H1 (cell line): ENCODE data around the gene DYNLL1. TPM values are rescaled to one million over a fixed set of nuclear protein-coding genes. Genes with fewer than 3 reads are reported as not detected.
A peak's percentile ranks its signal among the peaks of the same experiment; 100 is the strongest.

Source experiments
- CTCF ChIA-PET: fragments of 300-600 bp; sonication (Branson Sonifier 250); formaldehyde crosslinking; loops from one replicate; lab custom pipeline; 2021; ENCODE audit not compliant: partially characterized antibody; lab: Charles Lee
- POLR2A ChIA-PET: fragments of 300-600 bp; sonication (Branson Sonifier 250); formaldehyde crosslinking; loops from one replicate; lab custom pipeline; 2021; ENCODE audit warnings: inconsistent platforms; ENCODE audit not compliant: partially characterized antibody; lab: Charles Lee
- DNase-seq, 2 experiments: peaks; one replicate each; pipeline versions ENCODE4 v3.0.0 to v3.0.0-alpha.2; 2010 to 2022; ENCODE audit warnings: low spot score in 2 of 2, low read depth in 1 of 2, mixed read lengths in 1 of 2
- FAIRE-seq: peaks from 2 replicates; lab custom pipeline; 2011; peaks lifted over from hg19 to GRCh38; lab: Jason Lieb, UNC
- H2AFZ ChIP-seq: 2 replicates; pipeline ENCODE4 v1.8.1; 2012; ENCODE audit warnings: low read length, inconsistent platforms
- H2AK5ac ChIP-seq: 2 replicates; pipeline ENCODE4 v1.6.1; 2013; ENCODE audit warnings: low read depth, low read length
- H2BK120ac ChIP-seq: replicated peaks from 2 replicates; pipeline ENCODE3; 2013; ENCODE audit warnings: low read depth, low read length, inconsistent platforms
- H2BK12ac ChIP-seq: 2 replicates; pipeline ENCODE4 v1.6.1; 2013; ENCODE audit warnings: low read depth, low read length
- H2BK15ac ChIP-seq: 2 replicates; pipeline ENCODE4 v1.6.1; 2013; ENCODE audit warnings: low read length
- H2BK20ac ChIP-seq: 2 replicates; pipeline ENCODE4 v1.6.1; 2013; ENCODE audit warnings: low read length
- H2BK5ac ChIP-seq: 2 replicates; pipeline ENCODE4 v1.6.1; 2013; ENCODE audit warnings: low read depth, low read length
- H3K14ac ChIP-seq: 2 replicates; pipeline ENCODE4 v1.6.1; 2013; ENCODE audit warnings: inconsistent platforms; ENCODE audit not compliant: insufficient read length
- H3K18ac ChIP-seq: 2 replicates; pipeline ENCODE4 v1.6.1; 2013; ENCODE audit warnings: low read length; ENCODE audit errors: extremely low read depth
- H3K23ac ChIP-seq: 2 replicates; pipeline ENCODE4 v1.6.1; 2013; ENCODE audit warnings: inconsistent platforms; ENCODE audit not compliant: insufficient read length
- H3K23me2 ChIP-seq: 2 replicates; pipeline ENCODE4 v1.6.1; 2013; ENCODE audit warnings: low read depth, low read length
- H3K27ac ChIP-seq: 2 replicates; pipeline ENCODE4 v1.6.1; 2011; ENCODE audit warnings: low read depth, low read length, inconsistent platforms
- H3K27me3 ChIP-seq, 4 experiments: replicated peaks in 1 of 4; 1 replicate in 1 of 4; 2 replicates in 3 of 4; pipeline versions ENCODE4 v1.6.1 to v1.8.1; 2011 to 2013; ENCODE audit warnings: low read length in 3 of 4, mild to moderate bottlenecking in 3 of 4, inconsistent platforms in 2 of 4, mixed read lengths in 2 of 4, moderate library complexity in 1 of 4; ENCODE audit not compliant: control insufficient read depth in 3 of 4, insufficient read depth in 3 of 4; ENCODE audit errors: extremely low read depth in 1 of 4
- H3K36me3 ChIP-seq, 4 experiments: 2 replicates each; pipeline versions ENCODE4 v1.6.1 to v1.8.1; 2011 to 2013; ENCODE audit warnings: mild to moderate bottlenecking in 4 of 4, low read length in 3 of 4, moderate library complexity in 2 of 4, control low read depth in 1 of 4, inconsistent platforms in 1 of 4; ENCODE audit not compliant: insufficient read depth in 4 of 4, control insufficient read depth in 2 of 4
- H3K4ac ChIP-seq: replicated peaks from 2 replicates; pipeline ENCODE3; 2013; ENCODE audit warnings: low read length, low read depth, mixed read lengths, inconsistent platforms; ENCODE audit not compliant: insufficient read length
- H3K4me1 ChIP-seq, 4 experiments: replicated peaks in 1 of 4; 1 replicate in 1 of 4; 2 replicates in 3 of 4; pipeline versions ENCODE4 v1.6.1 to v1.8.1; 2011 to 2013; ENCODE audit warnings: low read length in 3 of 4, inconsistent platforms in 2 of 4, mixed read lengths in 1 of 4; ENCODE audit not compliant: insufficient read depth in 4 of 4, control insufficient read depth in 3 of 4
- H3K4me2 ChIP-seq, 2 experiments: 2 replicates each; pipeline versions ENCODE4 v1.6.1 to v1.8.1; 2011 to 2013; ENCODE audit warnings: low read depth in 2 of 2, low read length in 2 of 2, control low read depth in 1 of 2, inconsistent platforms in 1 of 2, mild to moderate bottlenecking in 1 of 2; ENCODE audit not compliant: insufficient read depth in 1 of 2
- H3K4me3 ChIP-seq, 4 experiments: fragments of 200-600, 300-600 bp in 1 of 4; sonication (generic), shearing (Covaris generic), sonication (Bioruptor Twin) in 1 of 4; 2 replicates each; pipeline versions ENCODE4 v1.5.1 to v1.8.1; 2011 to 2016; ENCODE audit warnings: low read length in 4 of 4, low read depth in 3 of 4, control low read depth in 2 of 4, inconsistent platforms in 2 of 4, mild to moderate bottlenecking in 2 of 4, mixed read lengths in 1 of 4, moderate library complexity in 1 of 4; ENCODE audit not compliant: insufficient read depth in 2 of 4; ENCODE audit errors: extremely low read depth in 1 of 4
- H3K56ac ChIP-seq: replicated peaks from 2 replicates; pipeline ENCODE3; 2013; ENCODE audit warnings: low read depth, mild to moderate bottlenecking, mixed read lengths, low read length, inconsistent platforms; ENCODE audit not compliant: insufficient read length
- H3K79me1 ChIP-seq: 2 replicates; pipeline ENCODE4 v1.6.1; 2013; ENCODE audit warnings: low read depth, low read length, control low read depth
- H3K79me2 ChIP-seq, 2 experiments: 2 replicates each; pipeline versions ENCODE4 v1.6.1 to v1.8.1; 2012 to 2013; ENCODE audit warnings: low read length in 2 of 2, mild to moderate bottlenecking in 2 of 2, inconsistent platforms in 1 of 2; ENCODE audit not compliant: insufficient read depth in 2 of 2, control insufficient read depth in 1 of 2
- H3K9ac ChIP-seq, 4 experiments: replicated peaks in 1 of 4; 1 replicate in 1 of 4; 2 replicates in 3 of 4; pipeline versions ENCODE4 v1.6.1 to v1.8.1; 2011 to 2013; ENCODE audit warnings: low read depth in 3 of 4, low read length in 3 of 4, control low read depth in 2 of 4, mild to moderate bottlenecking in 2 of 4, moderate library complexity in 2 of 4, inconsistent platforms in 1 of 4; ENCODE audit errors: extremely low read depth in 1 of 4
- H3K9me3 ChIP-seq, 2 experiments: 2 replicates each; pipeline versions ENCODE4 v1.6.1 to v1.8.1; 2012 to 2013; ENCODE audit warnings: mild to moderate bottlenecking in 2 of 2, moderate library complexity in 2 of 2, control low read depth in 1 of 2, inconsistent platforms in 1 of 2, low read depth in 1 of 2, low read length in 1 of 2, mixed read lengths in 1 of 2; ENCODE audit not compliant: insufficient read depth in 2 of 2
- H4K20me1 ChIP-seq, 2 experiments: replicated peaks in 1 of 2; 2 replicates each; pipeline versions ENCODE3 to v1.8.1; 2011 to 2013; ENCODE audit warnings: inconsistent platforms in 2 of 2, low read length in 2 of 2, mild to moderate bottlenecking in 1 of 2; ENCODE audit not compliant: insufficient read depth in 2 of 2, control insufficient read depth in 1 of 2
- H4K5ac ChIP-seq: 2 replicates; pipeline ENCODE4 v1.6.1; 2013; ENCODE audit warnings: low read length, low read depth, mixed read lengths, inconsistent platforms; ENCODE audit not compliant: insufficient read length
- H4K8ac ChIP-seq: 2 replicates; pipeline ENCODE4 v1.8.0; 2013; ENCODE audit warnings: mild to moderate bottlenecking, moderate library complexity, low read length, inconsistent platforms; ENCODE audit not compliant: insufficient read depth; ENCODE audit errors: extremely low read depth
- H4K91ac ChIP-seq: replicated peaks from 2 replicates; pipeline ENCODE3; 2013; ENCODE audit warnings: low read length, mixed read lengths, inconsistent platforms; ENCODE audit not compliant: insufficient read length
- ASH2L ChIP-seq: fragments of 200-600, 300-600 bp; sonication (generic); IDR thresholded peaks from one replicate; pipeline ENCODE4 v1.7.1; 2017; ENCODE audit warnings: low read length
- BACH1 ChIP-seq: IDR thresholded peaks from 2 replicates; pipeline ENCODE4 v1.6.1; 2012; ENCODE audit warnings: low read length, improper control_type of control experiment
- BCL11A ChIP-seq, 2 experiments: IDR thresholded peaks; one replicate each; pipeline ENCODE4 v1.6.1; 2011; ENCODE audit warnings: low read depth in 2 of 2, low read length in 2 of 2, mild to moderate bottlenecking in 2 of 2
- HDAC6 ChIP-seq: IDR thresholded peaks from one replicate; pipeline ENCODE4 v1.7.1; 2012; ENCODE audit warnings: low read depth, mild to moderate bottlenecking, inconsistent platforms, low read length, moderate library complexity
- POLR2A ChIP-seq, 2 experiments: IDR thresholded peaks; 1 replicate in 1 of 2; 2 replicates in 1 of 2; pipeline ENCODE4 v1.6.1; 2011; ENCODE audit warnings: low read depth in 2 of 2, low read length in 2 of 2, mild to moderate bottlenecking in 2 of 2; ENCODE audit errors: control extremely low read depth in 1 of 2
- POLR2AphosphoS5 ChIP-seq: IDR thresholded peaks from 2 replicates; pipeline ENCODE4 v1.6.1; 2011; ENCODE audit warnings: low read depth, low read length
- RAD21 ChIP-seq, 2 experiments: IDR thresholded peaks in 1 of 2; conservative IDR thresholded peaks in 1 of 2; 2 replicates each; pipeline ENCODE4 v1.6.1; 2011; ENCODE audit warnings: low read depth in 2 of 2, low read length in 2 of 2, improper control_type of control experiment in 1 of 2, inconsistent platforms in 1 of 2, mild to moderate bottlenecking in 1 of 2, moderate library complexity in 1 of 2
- SIN3A ChIP-seq, 2 experiments: IDR thresholded peaks in 1 of 2; conservative IDR thresholded peaks in 1 of 2; 2 replicates each; pipeline ENCODE4 v1.6.1; 2011 to 2012; ENCODE audit warnings: low read length in 2 of 2, improper control_type of control experiment in 1 of 2, low read depth in 1 of 2, mild to moderate bottlenecking in 1 of 2
- TBP ChIP-seq: IDR thresholded peaks from 2 replicates; pipeline ENCODE4 v1.6.1; 2011; ENCODE audit warnings: low read depth, low read length, improper control_type of control experiment
- ZNF274 ChIP-seq: IDR thresholded peaks from 2 replicates; pipeline ENCODE4 v1.7.0; 2012; ENCODE audit warnings: low read length, borderline replicate concordance; ENCODE audit errors: extremely low read depth
- WGBS, 2 experiments: shearing (Covaris generic) in 1 of 2; methylation state at CpG; one replicate each; pipeline versions ENCODE4 v1.1.6 to v1.1.7; 2013 to 2015; ENCODE audit warnings: low lambda C conversion rate in 2 of 2, mixed read lengths in 2 of 2, inconsistent platforms in 1 of 2, low coverage in 1 of 2, missing lambda C conversion rate in 1 of 2; ENCODE audit not compliant: insufficient replicate concordance in 2 of 2, insufficient coverage in 1 of 2, insufficient read length in 1 of 2; ENCODE audit errors: extremely low coverage in 1 of 2, missing lambda C conversion rate in 1 of 2; 5-methylcytosine and 5-hydroxymethylcytosine counted together
- polyA plus RNA-seq, 7 experiments: library from polyadenylated mRNA; depleted of rRNA in 3 of 7; stranded (reverse) in 5 of 7; unstranded in 2 of 7; fragments of >200 nt in 5 of 7; fragments of 200-250 nt in 2 of 7; gene quantifications; 1 replicate in 5 of 7; 2 replicates in 1 of 7; 4 replicates in 1 of 7; pipeline versions ENCODE4 v1.2.1 to v1.2.3, GENCODE V29; 2011 to 2013; ENCODE audit warnings: missing spikeins in 2 of 7, mixed read lengths in 2 of 7
- total RNA-seq: library from RNA; stranded (reverse); fragmentation: NEBNext Ultra II Directional; extraction: Animal tissue kit (Norgen Biotek cat#: 25700); gene quantifications from 2 replicates; pipeline ENCODE4 v1.2.1, GENCODE V29; 2021

The DYNLL1 gene
- total and polyA plus RNA-seq, 2 of the 8 experiments (the other 6 are each of a cell fraction or from before 2014, with no cell fraction given): 423 to 488 TPM

DNA sequence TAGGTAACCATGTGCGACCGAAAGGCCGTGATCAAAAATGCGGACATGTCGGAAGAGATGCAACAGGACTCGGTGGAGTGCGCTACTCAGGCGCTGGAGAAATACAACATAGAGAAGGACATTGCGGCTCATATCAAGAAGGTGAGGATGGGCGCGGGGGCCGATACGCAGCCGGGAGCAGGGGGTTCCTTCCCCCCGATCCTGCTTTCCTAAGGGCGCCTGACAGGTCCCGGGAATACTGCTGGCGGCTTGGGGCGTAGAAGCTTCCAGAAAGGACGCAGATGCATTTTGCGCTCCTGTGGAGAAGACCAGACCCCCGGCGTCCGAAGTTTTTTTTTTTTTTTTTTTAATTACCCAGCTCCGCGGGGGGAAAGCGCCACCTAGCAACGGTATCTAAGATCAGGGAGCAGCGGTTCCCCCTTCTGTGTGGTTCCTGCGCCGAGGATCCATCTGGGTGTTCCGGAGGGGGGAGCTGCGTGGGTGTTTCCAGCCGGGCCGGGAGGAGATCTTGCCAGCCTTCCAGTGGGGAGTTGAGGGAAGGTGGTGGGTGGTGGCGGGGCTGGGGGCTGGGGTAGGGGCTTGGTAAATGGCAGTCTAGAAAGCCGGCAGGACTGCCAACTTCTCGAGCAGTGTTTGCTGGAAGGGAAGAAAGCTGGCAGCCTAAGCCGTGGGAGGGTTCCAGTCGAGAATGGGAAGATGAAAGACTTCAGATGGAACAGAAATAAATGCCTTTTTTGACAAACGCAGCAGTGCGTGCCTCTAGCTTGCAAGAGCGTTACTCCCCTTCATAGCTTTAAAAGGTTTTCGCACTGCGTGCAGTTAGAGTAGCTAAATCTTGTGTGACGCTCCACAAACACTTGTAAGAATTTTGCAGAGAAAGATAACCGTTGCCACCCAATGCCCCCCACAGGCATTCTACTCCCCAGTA, 764 bp downstream of the DYNLL1 start:
- Histone ChIP-seq H2AK5ac (no peak overlapping the region), H2BK120ac (no peak overlapping the region), H3K9me3 (no peaks in the 10 kb centered on the region), H3K4me2 (peak overlapping the region; percentile 85 to 86), H3K4ac (no peak overlapping the region), H4K20me1 (peaks cover 12 to 13% of the 10 kb centered on the region in 2 experiments), H2BK5ac (peak overlapping the region; percentile 77; the same call in 1 of the 2 replicates), H4K8ac (no peak overlapping the region), H2BK12ac (no peak overlapping the region), H3K79me1 (0 out of 2 replicates have a peak, but pooled peaks cover 3% of the 10 kb centered on the region), H3K27ac (peak overlapping the region; percentile 43; the same call in 1 of the 2 replicates), H2BK20ac (no peak overlapping the region), H3K79me2 (peaks cover 16 to 20% of the 10 kb centered on the region in 2 experiments), H3K36me3 (peaks cover 2 to 20% (median 9%) of the 10 kb centered on the region in 4 experiments; a peak in 7 of 8 replicates), H3K56ac (no peak overlapping the region), H2BK15ac (no peak overlapping the region), H3K14ac (no peak overlapping the region), H4K91ac (no peak overlapping the region), H3K23ac (no peak overlapping the region), H3K27me3 (no peaks in the 10 kb centered on the region), H3K23me2 (peaks cover 10% of the 10 kb centered on the region), H3K4me1 (peaks cover 0 to 6% (median 1%) of the 10 kb centered on the region in 4 experiments; a peak in 3 of 7 replicates), H4K5ac (peak overlapping the region; percentile 88), H2AFZ (no peak overlapping the region), H3K9ac (peak overlapping the region; percentile 56 to 77 (median 64)), H3K18ac (peak overlapping the region; percentile 81; the same call in 1 of the 2 replicates), H3K4me3 (peak overlapping the region; percentile 95 to 96 (median 95))
- ChIA-PET CTCF (interaction anchor here (0.6 to 2.1 kb wide), 11 partner anchors 17 to 266 kb away, joined by 3 to 7 read pairs (median 4); partner anchors contain the start of gene PLA2G1B), POLR2A (interaction anchor here (0.6 to 10.1 kb wide), 26 partner anchors 9 to 248 kb away, joined by 3 to 119 read pairs (median 6); partner anchors contain the start of genes COQ5, GATC, POP5 and RNF10)
- 4% methylated on average over 30 of the region's 47 CpGs; no CpG with 5 or more reads in 1 of the 2 experiments for WGBS, 2 experiments
- no peak for FAIRE-seq
- peak in 1 of 2 experiments; percentile 55 for DNase-seq
- TF ChIP-seq BCL11A (IDR thresholded peaks at IDR 0.05; ENCODE audit: low read depth in 2 of 2, low read length in 2 of 2) (no peak), SIN3A (conservative IDR thresholded peaks at IDR 0.05 in 1 of 2, IDR thresholded peaks at IDR 0.05 in 1 of 2; ENCODE audit: low read depth in 1 of 2, low read length in 2 of 2) (peak in 1 of 2 experiments; percentile 81; a peak in 1 of 4 replicates), ASH2L (no peak), BACH1 (no peak), POLR2A (IDR thresholded peaks at IDR 0.05; ENCODE audit: control extremely low read depth in 1 of 2, low read depth in 2 of 2, low read length in 2 of 2) (no peak; a peak in 1 of 3 replicates), RAD21 (IDR thresholded peaks at IDR 0.05 in 1 of 2, conservative IDR thresholded peaks at IDR 0.05 in 1 of 2; ENCODE audit: low read depth in 2 of 2, low read length in 2 of 2) (0 out of 4 replicates have a peak, but pooled peaks of 1 of the 2 experiments have one; percentile 7), POLR2AphosphoS5 (no peak), HDAC6 (no peak), TBP (no peak), ZNF274 (no peak)
